Globus pallidus (tissue), 1 donor: ENCODE results near the gene AHI1.

ENCODE experiments used
- DNase-seq: peaks from one replicate; pipeline ENCODE4 v3.0.0-alpha.2; 2015; ENCODE audit warnings: low spot score

AHI1 gene

GRCh38 chr6:135451617-135452190 lies 45.8 kb downstream of the AHI1 start:
- peak; percentile 29 for DNase-seq

DNA sequence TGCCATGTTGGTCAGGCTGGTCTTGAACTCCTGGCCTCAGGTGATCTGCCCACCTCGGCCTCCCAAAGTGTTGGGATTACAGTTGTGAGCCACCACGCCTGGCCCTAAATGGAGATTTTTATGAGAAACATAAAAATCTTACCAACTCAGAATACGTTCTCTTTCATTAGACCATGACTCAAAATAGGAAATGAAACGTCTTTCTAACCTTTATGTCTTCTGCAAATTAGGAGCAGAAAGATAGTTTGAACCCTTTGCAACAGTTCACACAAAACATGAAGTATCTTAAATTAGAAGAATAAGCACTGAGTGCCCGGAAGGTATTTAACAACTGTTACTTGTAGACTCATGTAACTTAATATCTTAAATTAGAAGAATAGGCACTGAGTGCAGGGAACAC lies 48.3 kb downstream of the AHI1 start:
- DNase-seq = no peak

GRCh38 chr6:135440087-135440792 lies 57.3 kb downstream of the AHI1 start:
- DNase-seq = no peak

GRCh38 chr6:135439549-135439948 lies 58.0 kb downstream of the AHI1 start:
- no peak for DNase-seq

- DNase-seq = no peak
Observed at GRCh38 chr6:135438907-135439535, 58.5 kb downstream of the AHI1 start.

DNA sequence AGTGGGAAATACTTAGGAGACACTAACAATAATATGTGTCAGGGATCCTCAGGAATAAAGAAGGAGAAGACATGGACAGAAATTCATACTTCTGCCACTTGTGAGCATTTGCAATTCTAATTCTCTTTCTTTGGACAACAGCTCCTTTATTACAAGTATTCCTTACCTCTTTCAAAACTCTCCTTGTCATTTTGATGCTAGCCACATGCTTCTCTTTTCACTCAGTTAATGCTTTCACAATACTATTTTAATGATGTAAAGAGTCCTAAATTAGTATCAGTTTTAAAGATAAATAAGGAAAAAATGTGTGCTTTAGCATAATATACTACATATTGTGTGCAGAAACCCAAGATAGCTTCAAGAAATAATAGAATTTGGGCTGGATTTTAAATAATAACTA lies 62.5 kb downstream of the AHI1 start:
- no peak for DNase-seq

DNA sequence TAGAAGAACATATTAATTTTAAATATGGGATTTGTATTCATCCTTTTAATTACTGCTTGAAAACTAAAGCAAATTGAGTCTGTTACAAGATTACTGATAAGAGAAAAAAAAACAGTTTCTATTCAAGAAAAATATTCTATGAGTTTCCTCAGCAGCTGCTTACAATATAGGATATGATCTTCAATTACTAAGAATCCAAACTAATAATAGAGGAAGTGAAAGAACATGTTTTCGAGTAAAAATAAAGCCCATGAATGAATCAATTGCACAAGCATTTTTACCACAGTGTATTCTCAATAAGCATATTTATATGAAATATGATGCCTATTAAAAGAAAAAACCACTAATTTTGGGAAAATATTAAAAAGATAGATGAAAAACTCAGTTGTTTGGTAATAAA lies 63.4 kb downstream of the AHI1 start:
- DNase-seq = no peak

DNA sequence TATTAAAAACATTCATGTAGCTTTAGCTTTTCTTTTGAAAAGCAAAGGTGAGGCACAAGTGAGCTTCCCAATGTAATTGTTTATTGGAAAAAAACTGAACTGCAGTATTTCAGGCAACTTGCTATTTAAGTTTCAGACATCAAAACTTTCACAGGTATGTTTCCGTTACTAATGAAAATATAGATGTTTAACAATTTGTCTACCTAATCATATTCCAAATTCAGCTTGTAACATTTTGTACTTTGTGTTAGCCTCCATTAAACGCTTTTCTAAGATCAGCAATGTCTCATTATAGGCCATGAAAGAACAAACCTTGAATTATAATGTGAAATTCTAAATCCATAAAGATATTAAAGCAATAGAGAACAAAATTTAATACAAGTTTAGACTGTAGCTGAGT lies 69.5 kb downstream of the AHI1 start:
- DNase-seq = no peak

DNA sequence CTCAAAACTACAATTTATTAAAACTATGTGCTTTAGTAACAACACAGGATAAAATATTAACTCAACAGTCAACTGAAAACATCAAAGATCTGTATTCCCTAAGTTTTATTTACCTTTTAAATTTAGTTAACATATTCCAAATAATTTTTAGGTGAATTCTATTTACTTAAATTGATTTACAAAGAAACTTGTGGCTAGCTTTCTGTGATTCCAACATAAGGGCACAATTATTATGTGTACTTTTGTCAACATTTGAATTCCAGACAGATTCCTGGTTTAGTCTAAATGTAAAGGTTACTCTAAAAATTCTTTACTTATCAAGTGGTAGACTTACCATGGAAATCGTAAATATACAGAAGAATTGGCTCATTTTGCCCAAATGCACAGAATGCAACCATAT lies 70.7 kb downstream of the AHI1 start:
- no peak for DNase-seq

GRCh38 chr6:135424385-135424784 lies 73.2 kb downstream of the AHI1 start:
- no peak for DNase-seq

DNA sequence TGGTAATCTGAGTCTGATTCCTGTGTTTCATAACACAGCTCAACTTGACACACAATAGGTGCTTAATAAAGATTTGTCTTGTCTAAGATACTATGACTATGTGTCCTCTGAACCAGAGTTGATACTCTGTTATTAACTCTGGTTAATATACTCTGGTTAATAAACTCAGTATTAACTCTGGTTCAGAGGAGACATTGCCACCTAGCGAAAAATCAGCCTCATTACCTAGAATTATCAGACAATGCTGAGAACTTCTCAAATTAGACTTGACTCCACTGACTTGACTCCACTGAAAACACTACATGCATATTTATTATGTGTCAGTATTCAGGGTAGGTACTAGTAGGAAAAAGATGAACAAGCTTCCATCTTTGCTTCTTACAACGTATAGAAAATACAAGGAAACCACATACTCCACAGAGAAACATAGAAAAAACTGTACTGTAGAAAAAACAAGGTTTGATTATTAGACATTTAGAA lies 73.9 kb downstream of the AHI1 start:
- DNase-seq = no peak

- DNase-seq = no peak
Observed at GRCh38 chr6:135419162-135419561, 78.4 kb downstream of the AHI1 start.

GRCh38 chr6:135418040-135418760 lies 79.3 kb downstream of the AHI1 start:
- no peak for DNase-seq

DNA sequence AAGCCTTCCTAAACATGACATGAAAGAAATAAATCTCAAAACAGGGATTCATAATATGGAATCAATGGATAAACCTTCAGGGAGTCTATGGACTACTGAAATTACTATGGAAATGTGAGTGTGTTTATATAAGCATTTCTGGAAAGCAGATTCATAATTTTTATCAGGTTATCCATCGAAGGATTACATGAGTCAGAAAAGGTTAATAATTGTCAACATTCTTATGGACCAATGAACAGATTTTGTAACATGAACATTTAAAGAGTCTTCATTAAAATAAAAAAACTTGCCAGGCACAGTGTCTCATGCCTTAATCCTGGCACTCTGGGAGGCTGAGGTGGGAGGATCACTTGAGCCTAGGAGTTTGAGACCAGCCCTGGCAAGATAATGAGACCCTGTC lies 84.8 kb downstream of the AHI1 start:
- DNase-seq = no peak

- DNase-seq = no peak
Observed at GRCh38 chr6:135411849-135412248, 85.7 kb downstream of the AHI1 start.

GRCh38 chr6:135411339-135411738 lies 86.2 kb downstream of the AHI1 start:
- no peak for DNase-seq

GRCh38 chr6:135410856-135411255 lies 86.7 kb downstream of the AHI1 start:
- no peak for DNase-seq

DNA sequence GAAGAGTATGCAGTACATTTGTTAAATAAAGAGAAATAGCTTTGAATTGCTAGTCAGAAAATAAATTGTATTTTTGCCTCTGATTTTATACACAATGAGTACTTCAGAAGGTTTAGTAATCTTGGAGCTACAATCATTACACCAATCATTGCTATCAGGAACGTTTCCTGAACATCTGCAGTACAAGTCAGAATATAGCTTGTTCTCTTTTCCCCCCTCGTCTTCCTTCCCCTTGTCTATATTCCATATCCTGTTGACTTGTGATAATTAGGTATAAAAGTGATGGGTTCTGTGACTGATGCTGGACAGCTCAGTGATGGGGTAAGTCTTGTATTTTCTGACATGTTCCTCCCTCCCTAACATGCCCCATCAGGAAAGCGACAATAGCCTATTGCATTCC lies 94.0 kb downstream of the AHI1 start:
- no peak for DNase-seq

DNA sequence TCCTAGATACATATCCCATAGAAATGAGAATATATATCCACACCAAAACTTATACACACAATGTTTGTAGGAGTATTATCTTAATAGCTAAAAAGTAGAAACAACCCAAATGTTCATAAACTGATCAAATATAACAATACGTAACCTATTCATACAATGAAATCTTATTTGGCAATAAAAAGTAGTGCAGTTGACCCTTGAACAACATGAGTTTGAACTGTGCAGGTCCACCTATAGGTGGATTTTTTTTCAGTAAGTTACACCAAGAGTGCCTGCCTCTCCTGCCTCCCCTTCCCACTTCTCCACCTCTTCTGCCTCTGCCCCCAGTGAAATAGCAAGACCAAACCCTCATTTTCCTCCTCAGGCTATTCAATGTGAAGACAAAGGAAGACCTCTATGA lies 95.2 kb downstream of the AHI1 start:
- no peak for DNase-seq

DNA sequence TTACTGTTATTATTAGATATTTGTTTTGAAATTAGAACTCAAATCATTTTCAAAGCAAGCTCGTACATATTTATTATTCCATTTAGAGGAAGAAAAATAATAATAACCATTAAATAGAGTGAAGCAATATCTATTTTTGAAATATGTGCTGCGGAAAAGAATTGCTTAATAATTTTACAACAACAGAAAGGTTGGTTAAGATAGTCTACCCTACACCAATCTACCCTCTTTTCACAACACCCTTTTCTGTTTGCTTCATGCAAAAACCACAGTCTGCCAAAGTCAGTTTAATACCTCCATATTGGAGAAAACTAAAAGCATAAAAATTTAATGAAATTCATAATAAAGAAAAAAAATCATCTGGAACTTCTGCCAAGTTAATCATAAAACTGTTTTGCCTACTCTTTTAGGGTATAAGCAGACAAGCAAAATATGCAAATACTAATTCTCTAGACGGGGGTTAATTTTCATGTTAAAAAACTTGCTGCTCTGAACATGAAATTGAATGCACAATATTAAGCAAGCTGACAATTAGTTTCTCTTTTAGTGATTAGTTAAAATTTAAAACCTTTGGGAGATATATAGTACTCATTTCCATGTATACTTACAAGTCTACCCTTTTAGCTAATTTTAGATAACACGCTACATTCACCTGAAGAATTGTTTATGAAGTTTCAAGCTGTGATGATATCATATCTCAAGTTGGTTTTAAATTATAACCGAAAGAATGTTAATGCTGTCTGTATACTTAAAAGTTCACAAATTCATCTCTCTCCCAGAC lies 100.2 kb downstream of the AHI1 start:
- no peak for DNase-seq

GRCh38 chr6:135395136-135395535 lies 102.4 kb downstream of the AHI1 start:
- no peak for DNase-seq

GRCh38 chr6:135393289-135393688 lies 104.3 kb downstream of the AHI1 start:
- no peak for DNase-seq
